Ectodermal cell (in vitro differentiated cells): ENCODE data around the gene CTSO.
"Not testable (repeated sequence)": the region's sequence is repeated elsewhere in the genome, so short reads cannot be mapped to it uniquely, and the experiment has no call there.

Experiments used
- H3K27ac ChIP-seq: 2 replicates; pipeline ENCODE4 v1.7.0; 2013; ENCODE audit warnings: mild to moderate bottlenecking, low read depth, low read length; ENCODE audit not compliant: insufficient read depth, poor library complexity, severe bottlenecking
- H3K27me3 ChIP-seq: 2 replicates; pipeline ENCODE4 v1.7.0; 2013; ENCODE audit warnings: mild to moderate bottlenecking, low read length; ENCODE audit not compliant: insufficient read depth, control insufficient read depth, poor library complexity, severe bottlenecking
- H3K36me3 ChIP-seq: one replicate; pipeline ENCODE4 v1.7.0; 2013; ENCODE audit warnings: low read length; ENCODE audit not compliant: control insufficient read depth, insufficient read depth
- H3K4me1 ChIP-seq: one replicate; pipeline ENCODE4 v1.7.0; 2013; ENCODE audit warnings: low read length; ENCODE audit not compliant: control insufficient read depth, insufficient read depth
- H3K4me3 ChIP-seq: 2 replicates; pipeline ENCODE4 v1.7.0; 2013; ENCODE audit warnings: low read depth, low read length, control low read depth; ENCODE audit not compliant: insufficient read depth
- H3K9me3 ChIP-seq: 2 replicates; pipeline ENCODE4 v1.7.0; 2013; ENCODE audit warnings: mild to moderate bottlenecking, low read length, moderate library complexity; ENCODE audit not compliant: control insufficient read depth
- WGBS, 2 experiments: methylation state at CpG; one replicate each; pipeline ENCODE4 v1.1.7; 2013; ENCODE audit warnings: missing lambda C conversion rate in 2 of 2; 5-methylcytosine and 5-hydroxymethylcytosine counted together

CTSO gene

GRCh38 chr4:155935389-155935986 lies 18.2 kb downstream of the CTSO start:
- no peaks in the 10 kb centered on the region for H3K27me3 ChIP-seq
- no peaks in the 10 kb centered on the region for H3K9me3 ChIP-seq
- H3K4me3 ChIP-seq: no peak overlapping the region
- no peaks in the 10 kb centered on the region for H3K36me3 ChIP-seq
- 91 to 94% methylated on average over 4 of the region's 4 CpGs for WGBS, 2 experiments
- no peak overlapping the region for H3K27ac ChIP-seq
- H3K4me1 ChIP-seq: no peaks in the 10 kb centered on the region

GRCh38 chr4:155934634-155935033 lies 19.0 kb downstream of the CTSO start:
- H3K27ac ChIP-seq, H3K4me3 ChIP-seq, H3K4me1 ChIP-seq, H3K9me3 ChIP-seq, H3K27me3 ChIP-seq, H3K36me3 ChIP-seq: not testable (repeated sequence)
- 91 to 98% methylated on average over 4 of the region's 4 CpGs for WGBS, 2 experiments

GRCh38 chr4:155931634-155932033 lies 22.0 kb downstream of the CTSO start:
- H3K27ac ChIP-seq: no peak overlapping the region
- 92 to 100% methylated on average over 1 to 2 of the region's 4 CpGs for WGBS, 2 experiments

GRCh38 chr4:155930330-155930729 lies 23.3 kb downstream of the CTSO start:
- no peaks in the 10 kb centered on the region for H3K27me3 ChIP-seq
- no peaks in the 10 kb centered on the region for H3K9me3 ChIP-seq
- no peaks in the 10 kb centered on the region for H3K4me1 ChIP-seq
- H3K36me3 ChIP-seq: no peaks in the 10 kb centered on the region
- H3K4me3 ChIP-seq: no peak overlapping the region
- H3K27ac ChIP-seq: no peak overlapping the region
- 95% methylated on average over 2 of the region's 2 CpGs; no CpG with 5 or more reads in 1 of the 2 experiments for WGBS, 2 experiments

More at GRCh38 chr4:155931634-155932033, 22.0 kb downstream of the CTSO start:
- H3K9me3 ChIP-seq: no peaks in the 10 kb centered on the region
- H3K27me3 ChIP-seq: no peaks in the 10 kb centered on the region
- H3K4me1 ChIP-seq: no peaks in the 10 kb centered on the region
- H3K4me3 ChIP-seq: no peak overlapping the region
- H3K36me3 ChIP-seq: no peaks in the 10 kb centered on the region

- no peaks in the 10 kb centered on the region for H3K36me3 ChIP-seq
- no peak overlapping the region for H3K27ac ChIP-seq
- no peaks in the 10 kb centered on the region for H3K4me1 ChIP-seq
- H3K9me3 ChIP-seq: no peaks in the 10 kb centered on the region
- WGBS, 2 experiments: 89 to 100% methylated on average over 3 of the region's 3 CpGs
- H3K4me3 ChIP-seq: no peak overlapping the region
- H3K27me3 ChIP-seq: no peaks in the 10 kb centered on the region
These were observed 23.8 kb downstream of the CTSO start for GRCh38 chr4:155929833-155930232.

- Histone ChIP-seq H3K36me3 (no peaks in the 10 kb centered on the region), H3K9me3 (no peaks in the 10 kb centered on the region), H3K27ac (no peak overlapping the region), H3K4me1 (no peaks in the 10 kb centered on the region), H3K4me3 (no peak overlapping the region), H3K27me3 (no peaks in the 10 kb centered on the region)
- WGBS, 2 experiments: 91 to 94% methylated on average over 3 of the region's 3 CpGs
These were observed 29.0 kb downstream of the CTSO start for GRCh38 chr4:155924637-155925036.

- no peak overlapping the region for H3K27ac ChIP-seq
- no peak overlapping the region for H3K4me3 ChIP-seq
- H3K36me3 ChIP-seq: no peaks in the 10 kb centered on the region
- no peaks in the 10 kb centered on the region for H3K4me1 ChIP-seq
- H3K9me3 ChIP-seq: no peaks in the 10 kb centered on the region
- H3K27me3 ChIP-seq: no peaks in the 10 kb centered on the region
- WGBS, 2 experiments: 97 to 100% methylated on average over 1 of the region's 1 CpG
These were observed 32.1 kb downstream of the CTSO start for GRCh38 chr4:155921597-155921996.

- 71 to 94% methylated on average over 4 to 5 of the region's 5 CpGs for WGBS, 2 experiments
- H3K36me3 ChIP-seq: no peaks in the 10 kb centered on the region
- no peak overlapping the region for H3K27ac ChIP-seq
- no peaks in the 10 kb centered on the region for H3K27me3 ChIP-seq
- no peak overlapping the region for H3K4me3 ChIP-seq
- no peaks in the 10 kb centered on the region for H3K9me3 ChIP-seq
- H3K4me1 ChIP-seq: no peaks in the 10 kb centered on the region
These were observed 38.9 kb downstream of the CTSO start for GRCh38 chr4:155914782-155915181.

- WGBS, 2 experiments: 100% methylated on average over 1 of the region's 1 CpG
- Histone ChIP-seq H3K4me3 (no peak overlapping the region), H3K9me3 (no peaks in the 10 kb centered on the region), H3K4me1 (no peaks in the 10 kb centered on the region), H3K27ac (no peak overlapping the region), H3K27me3 (no peaks in the 10 kb centered on the region), H3K36me3 (no peaks in the 10 kb centered on the region)
These were observed 41.8 kb downstream of the CTSO start for GRCh38 chr4:155911905-155912304.

- Histone ChIP-seq H3K36me3 (no peaks in the 10 kb centered on the region), H3K4me1 (no peaks in the 10 kb centered on the region)
- WGBS, 2 experiments: 97 to 98% methylated on average over 3 of the region's 3 CpGs
These were observed 43.9 kb downstream of the CTSO start for GRCh38 chr4:155909615-155910226.

More at GRCh38 chr4:155909615-155910226, 43.9 kb downstream of the CTSO start:
- no peak overlapping the region for H3K27ac ChIP-seq
- H3K27me3 ChIP-seq: no peaks in the 10 kb centered on the region
- H3K9me3 ChIP-seq: no peaks in the 10 kb centered on the region
- H3K4me3 ChIP-seq: no peak overlapping the region
